ENCODE results near the gene CRACR2B. TPM values are rescaled to one million over a fixed set of nuclear protein-coding genes. Genes with fewer than 3 reads are reported as not detected.

Gene CRACR2B
- total RNA-seq, 1 experiment from 2014 or later: 11.8 TPM

DNA sequence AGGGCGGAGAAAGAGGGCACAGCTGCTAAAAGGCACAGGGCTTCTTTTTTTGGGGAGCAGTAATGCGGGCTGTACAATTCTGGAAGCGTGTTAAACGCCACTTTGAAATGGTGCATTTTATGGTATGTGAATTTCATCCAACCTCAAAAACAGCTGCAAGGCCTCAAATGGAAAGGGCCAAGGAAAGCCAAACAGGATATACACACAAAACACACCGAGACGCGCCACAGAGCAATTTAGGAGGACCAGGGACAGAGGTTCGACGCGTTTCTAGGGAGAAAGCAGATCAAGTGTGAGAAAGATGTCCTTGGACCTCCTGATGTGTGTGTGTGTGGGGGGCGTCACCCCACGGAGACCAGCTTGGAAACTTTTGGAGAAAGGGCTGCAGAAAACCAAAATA lies 46.0 kb downstream of the CRACR2B start:
- DNase-seq (ENCODE audit: low read depth, low spot score) (no peak), ATAC-seq (no peak)
- TF ChIP-seq, protein P1, sequence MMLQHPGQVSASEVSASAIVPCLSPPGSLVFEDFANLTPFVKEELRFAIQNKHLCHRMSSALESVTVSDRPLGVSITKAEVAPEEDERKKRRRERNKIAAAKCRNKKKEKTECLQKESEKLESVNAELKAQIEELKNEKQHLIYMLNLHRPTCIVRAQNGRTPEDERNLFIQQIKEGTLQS (IDR thresholded peaks at IDR 0.05): no peak
- no peak for TF ChIP-seq RAD21 (IDR thresholded peaks at IDR 0.05; ENCODE audit: low read depth)
- TF ChIP-seq YY1 (IDR thresholded peaks at IDR 0.05; ENCODE audit: extremely low read depth, insufficient replicate concordance, low read depth, low read length): no peak
- TF ChIP-seq ZFX (IDR thresholded peaks at IDR 0.05): no peak
- TF ChIP-seq POLR2AphosphoS5 (IDR thresholded peaks at IDR 0.05; ENCODE audit: low read depth, low read length): no peak
- no peaks in the 10 kb centered on the region for H3K9me3 ChIP-seq (ENCODE audit: control insufficient read depth in 1 of 2, insufficient read depth in 1 of 2, low read depth in 1 of 2, low read length in 2 of 2)
- CTCF ChIA-PET: no interaction called here
- no peaks in the 10 kb centered on the region for H3K27me3 ChIP-seq (ENCODE audit: insufficient read depth, low read length)
- no peaks in the 10 kb centered on the region for H3K36me3 ChIP-seq (ENCODE audit: control insufficient read depth in 1 of 2, insufficient read depth in 2 of 2, low read length in 2 of 2)
- POLR2A ChIA-PET: no interaction called here
- no peak overlapping the region for H3K27ac ChIP-seq (ENCODE audit: low read depth, low read length)
- H3K4me3 ChIP-seq (replicated peaks in 1 of 2; ENCODE audit: low read depth in 1 of 2, low read length in 2 of 2): no peak overlapping the region
- no peaks in the 10 kb centered on the region for H3K9me2 ChIP-seq (ENCODE audit: insufficient read depth)
- no peaks in the 10 kb centered on the region for H3K79me2 ChIP-seq (ENCODE audit: insufficient read depth, low read length)
- RAD21 ChIA-PET (ENCODE audit: low non-redundant PET in 1 of 2, low total read pairs in 2 of 2, uncharacterized antibody in 2 of 2, unreplicated experiment in 2 of 2): no interaction called here
- intact Hi-C loops (cut with micrococcal nuclease): loop anchor here (10.0 kb wide), 1 partner anchor 181 kb away; no protein-coding TSS in a partner anchor
- no peaks in the 10 kb centered on the region for H4K20me1 ChIP-seq (ENCODE audit: insufficient read depth)
- no TSS peak for BruUV-seq (replicated peaks)
- no peak overlapping the region for H2AFZ ChIP-seq (ENCODE audit: low read depth, low read length, poor library complexity, severe bottlenecking)
- H3K4me2 ChIP-seq (ENCODE audit: low read length): no peak overlapping the region
- H3K9ac ChIP-seq (ENCODE audit: low read length): no peak overlapping the region
- peaks cover 2 to 24% of the 10 kb centered on the region in 2 experiments; a peak in 3 of 4 replicates for H3K4me1 ChIP-seq (ENCODE audit: control insufficient read depth in 1 of 2, insufficient read depth in 2 of 2, low read length in 2 of 2)

DNA sequence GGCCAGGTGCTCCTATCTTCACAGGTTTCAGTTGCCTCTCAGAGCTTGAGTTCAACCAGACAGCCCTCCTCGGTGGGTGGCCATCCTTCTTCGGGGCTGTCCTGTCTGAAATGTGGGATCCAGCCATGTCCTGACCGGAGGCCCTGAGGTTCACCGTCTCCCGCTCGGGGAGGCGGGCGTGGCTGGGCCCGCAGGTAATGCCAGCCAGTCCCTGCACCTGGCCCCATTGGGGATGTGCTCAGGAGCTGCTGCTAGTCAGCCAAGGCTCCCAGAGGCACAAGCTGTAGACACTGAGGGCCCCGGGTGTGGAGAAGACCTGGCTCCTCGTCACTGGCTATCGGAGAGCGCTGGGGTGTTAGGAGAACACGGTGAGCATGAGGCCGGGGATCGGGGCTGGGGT lies 47.5 kb downstream of the CRACR2B start:
- no TSS peak for BruUV-seq (replicated peaks)
- ChIA-PET RAD21 (ENCODE audit: low non-redundant PET in 1 of 2, low total read pairs in 2 of 2, uncharacterized antibody in 2 of 2, unreplicated experiment in 2 of 2) (no interaction called here), CTCF (no interaction called here), POLR2A (no interaction called here)
- no peaks in the 10 kb centered on the region for H4K20me1 ChIP-seq (ENCODE audit: insufficient read depth)
- H3K4me1 ChIP-seq (ENCODE audit: control insufficient read depth in 1 of 2, insufficient read depth in 2 of 2, low read length in 2 of 2): peaks cover 2 to 24% of the 10 kb centered on the region in 2 experiments; a peak in 3 of 4 replicates
- no peak overlapping the region for H3K27ac ChIP-seq (ENCODE audit: low read depth, low read length)
- peaks cover 0 to 3% of the 10 kb centered on the region in 2 experiments; a peak in 2 of 4 replicates for H3K36me3 ChIP-seq (ENCODE audit: control insufficient read depth in 1 of 2, insufficient read depth in 2 of 2, low read length in 2 of 2)
- intact Hi-C loops (cut with micrococcal nuclease): loop anchor here (10.0 kb wide), 1 partner anchor 180 kb away; no protein-coding TSS in a partner anchor
- ATAC-seq (no peak), DNase-seq (ENCODE audit: low read depth, low spot score) (no peak)
- no peak overlapping the region for H3K4me3 ChIP-seq (replicated peaks in 1 of 2; ENCODE audit: low read depth in 1 of 2, low read length in 2 of 2)
- no peak overlapping the region for H3K9ac ChIP-seq (ENCODE audit: low read length)
- TF ChIP-seq RAD21 (IDR thresholded peaks at IDR 0.05; ENCODE audit: low read depth) (no peak), POLR2A (IDR thresholded peaks at IDR 0.05; ENCODE audit: borderline replicate concordance, extremely low read depth, insufficient read depth, insufficient read length) (no peak), SP1 (IDR thresholded peaks at IDR 0.05; ENCODE audit: low read depth) (no peak), POLR2AphosphoS5 (IDR thresholded peaks at IDR 0.05; ENCODE audit: low read depth, low read length) (no peak), ZFX (IDR thresholded peaks at IDR 0.05) (no peak), ZNF274 (IDR thresholded peaks at IDR 0.05; ENCODE audit: low read depth, low read length) (no peak), FOSL1 (IDR thresholded peaks at IDR 0.05; ENCODE audit: low read depth) (no peak), JUND (IDR thresholded peaks at IDR 0.05) (no peak), ELF1 (IDR thresholded peaks at IDR 0.05; ENCODE audit: borderline replicate concordance, low read depth) (no peak), SRF (IDR thresholded peaks at IDR 0.05; ENCODE audit: low read depth) (no peak), SIN3A (IDR thresholded peaks at IDR 0.05; ENCODE audit: low read depth) (no peak)
- TF ChIP-seq, protein P2, sequence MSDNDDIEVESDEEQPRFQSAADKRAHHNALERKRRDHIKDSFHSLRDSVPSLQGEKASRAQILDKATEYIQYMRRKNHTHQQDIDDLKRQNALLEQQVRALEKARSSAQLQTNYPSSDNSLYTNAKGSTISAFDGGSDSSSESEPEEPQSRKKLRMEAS (IDR thresholded peaks at IDR 0.05): no peak
- TF ChIP-seq, protein P3, sequence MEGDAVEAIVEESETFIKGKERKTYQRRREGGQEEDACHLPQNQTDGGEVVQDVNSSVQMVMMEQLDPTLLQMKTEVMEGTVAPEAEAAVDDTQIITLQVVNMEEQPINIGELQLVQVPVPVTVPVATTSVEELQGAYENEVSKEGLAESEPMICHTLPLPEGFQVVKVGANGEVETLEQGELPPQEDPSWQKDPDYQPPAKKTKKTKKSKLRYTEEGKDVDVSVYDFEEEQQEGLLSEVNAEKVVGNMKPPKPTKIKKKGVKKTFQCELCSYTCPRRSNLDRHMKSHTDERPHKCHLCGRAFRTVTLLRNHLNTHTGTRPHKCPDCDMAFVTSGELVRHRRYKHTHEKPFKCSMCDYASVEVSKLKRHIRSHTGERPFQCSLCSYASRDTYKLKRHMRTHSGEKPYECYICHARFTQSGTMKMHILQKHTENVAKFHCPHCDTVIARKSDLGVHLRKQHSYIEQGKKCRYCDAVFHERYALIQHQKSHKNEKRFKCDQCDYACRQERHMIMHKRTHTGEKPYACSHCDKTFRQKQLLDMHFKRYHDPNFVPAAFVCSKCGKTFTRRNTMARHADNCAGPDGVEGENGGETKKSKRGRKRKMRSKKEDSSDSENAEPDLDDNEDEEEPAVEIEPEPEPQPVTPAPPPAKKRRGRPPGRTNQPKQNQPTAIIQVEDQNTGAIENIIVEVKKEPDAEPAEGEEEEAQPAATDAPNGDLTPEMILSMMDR (IDR thresholded peaks at IDR 0.05 in 2 of 3, conservative IDR thresholded peaks at IDR 0.05 in 1 of 3; ENCODE audit: borderline replicate concordance in 1 of 3, insufficient read depth in 1 of 3, low read depth in 2 of 3, low read length in 2 of 3): no peak
- no peaks in the 10 kb centered on the region for H3K27me3 ChIP-seq (ENCODE audit: insufficient read depth, low read length)
- H2AFZ ChIP-seq (ENCODE audit: low read depth, low read length, poor library complexity, severe bottlenecking): no peak overlapping the region
- no peaks in the 10 kb centered on the region for H3K79me2 ChIP-seq (ENCODE audit: insufficient read depth, low read length)
- H3K4me2 ChIP-seq (ENCODE audit: low read length): no peak overlapping the region
- H3K9me2 ChIP-seq (ENCODE audit: insufficient read depth): no peaks in the 10 kb centered on the region
- H3K9me3 ChIP-seq (ENCODE audit: control insufficient read depth in 1 of 2, insufficient read depth in 1 of 2, low read depth in 1 of 2, low read length in 2 of 2): no peaks in the 10 kb centered on the region

All from HCT116 (cell line).